ENCODE data around the gene KLF17. TPM values are rescaled to one million over a fixed set of nuclear protein-coding genes. Genes with fewer than 3 reads are reported as not detected.

The KLF17 gene
- total RNA-seq, 1 donor from 2014 or later, result 0.41 TPM

DNA sequence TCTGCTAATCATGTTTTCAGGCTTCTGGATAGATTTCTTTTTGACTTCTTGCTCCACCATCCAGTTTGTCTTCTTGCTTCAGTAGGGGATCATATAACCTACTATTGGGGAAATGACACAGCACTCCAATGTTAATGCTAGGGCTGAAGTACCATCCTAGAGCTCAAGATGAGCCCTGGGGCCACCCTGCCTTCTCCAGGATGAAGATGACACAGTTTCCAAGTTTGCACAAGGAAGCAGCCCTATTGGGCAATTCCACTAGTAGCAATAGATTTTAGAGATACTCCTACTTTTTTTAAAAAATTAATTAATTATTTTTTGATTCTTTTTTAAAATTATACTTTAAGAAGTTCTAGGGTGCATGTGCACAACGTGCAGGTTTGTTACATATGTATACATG is 34.1 kb downstream of the KLF17 start:
- DNase-seq, result no peak

DNA sequence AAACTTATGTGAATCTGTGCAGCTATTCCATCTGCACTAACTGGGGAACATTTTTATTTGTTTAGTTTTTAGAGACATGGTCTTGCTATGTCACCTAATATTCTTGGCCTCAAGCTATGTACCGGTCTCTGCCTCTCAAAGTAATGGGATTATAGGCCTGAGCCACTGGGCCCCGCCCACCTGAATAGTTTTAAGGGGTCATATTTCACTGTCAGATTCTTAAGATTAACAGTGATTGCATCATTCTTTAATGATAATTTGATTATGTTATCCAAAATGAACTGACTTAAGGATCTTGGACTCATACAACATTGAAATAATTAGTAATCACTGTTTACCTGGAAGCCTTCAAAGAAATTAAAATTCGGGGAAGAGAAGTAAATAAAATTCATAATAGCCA is 35.4 kb downstream of the KLF17 start:
- DNase-seq, result peak; percentile 9

DNA sequence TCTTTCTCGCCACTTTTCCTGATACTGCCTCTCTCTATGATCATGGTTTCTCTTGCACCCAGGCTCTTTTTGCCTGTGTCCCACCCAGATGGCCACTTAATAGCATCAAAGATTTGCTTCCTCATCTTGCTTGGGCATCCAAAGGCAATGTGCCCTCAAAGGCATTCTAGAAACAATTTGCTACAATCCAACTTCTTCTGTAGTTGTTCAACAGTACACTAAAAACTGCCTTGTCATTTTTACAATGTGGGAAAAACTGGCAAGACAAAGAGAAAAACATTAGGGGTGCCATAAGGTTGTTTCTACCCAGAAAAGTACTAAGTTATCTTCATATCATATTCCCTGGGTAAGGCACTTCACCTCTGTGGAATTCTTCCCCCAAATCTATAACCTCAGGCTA is 39.3 kb downstream of the KLF17 start:
- DNase-seq, result no peak

DNA sequence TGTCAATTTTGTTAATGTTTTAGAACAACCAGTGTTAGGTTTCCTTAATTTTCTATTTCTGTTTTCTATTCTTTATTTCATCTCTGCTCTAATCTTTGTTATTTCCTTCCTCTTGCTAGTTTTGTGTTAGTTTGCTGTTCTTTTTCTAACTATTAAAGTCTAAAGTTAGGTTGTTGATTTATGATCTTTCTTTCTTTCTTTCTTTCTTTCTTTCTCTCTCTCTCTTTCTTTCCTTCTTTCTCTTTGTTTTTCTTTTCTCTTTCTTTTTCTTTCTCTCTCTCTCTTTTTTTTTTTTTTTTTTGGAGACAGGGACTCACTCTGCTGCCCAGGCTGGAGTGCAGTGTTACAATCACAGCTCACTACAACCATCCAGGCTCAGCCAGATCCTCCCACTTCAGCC is 40.2 kb downstream of the KLF17 start:
- DNase-seq, result no peak

DNA sequence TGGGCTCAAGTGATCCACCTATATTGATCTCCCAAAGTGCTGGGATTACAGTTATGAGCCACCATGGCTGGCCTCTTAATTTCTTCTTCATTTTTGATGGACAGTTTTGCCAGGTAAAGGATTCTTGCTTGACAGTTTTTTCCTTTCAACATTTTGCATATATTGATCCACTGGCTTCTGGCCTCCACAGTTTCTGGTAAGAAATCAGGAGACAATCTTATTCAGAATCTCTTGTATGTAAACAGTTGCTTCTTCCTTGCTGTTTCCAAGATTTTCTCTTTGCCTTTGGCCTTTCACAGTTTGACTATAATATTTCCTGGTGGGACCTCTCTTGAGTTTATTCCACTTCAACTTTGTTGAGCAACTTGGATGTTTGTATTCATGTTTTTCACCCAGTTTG is 42.9 kb downstream of the KLF17 start:
- DNase-seq, result no peak

DNA sequence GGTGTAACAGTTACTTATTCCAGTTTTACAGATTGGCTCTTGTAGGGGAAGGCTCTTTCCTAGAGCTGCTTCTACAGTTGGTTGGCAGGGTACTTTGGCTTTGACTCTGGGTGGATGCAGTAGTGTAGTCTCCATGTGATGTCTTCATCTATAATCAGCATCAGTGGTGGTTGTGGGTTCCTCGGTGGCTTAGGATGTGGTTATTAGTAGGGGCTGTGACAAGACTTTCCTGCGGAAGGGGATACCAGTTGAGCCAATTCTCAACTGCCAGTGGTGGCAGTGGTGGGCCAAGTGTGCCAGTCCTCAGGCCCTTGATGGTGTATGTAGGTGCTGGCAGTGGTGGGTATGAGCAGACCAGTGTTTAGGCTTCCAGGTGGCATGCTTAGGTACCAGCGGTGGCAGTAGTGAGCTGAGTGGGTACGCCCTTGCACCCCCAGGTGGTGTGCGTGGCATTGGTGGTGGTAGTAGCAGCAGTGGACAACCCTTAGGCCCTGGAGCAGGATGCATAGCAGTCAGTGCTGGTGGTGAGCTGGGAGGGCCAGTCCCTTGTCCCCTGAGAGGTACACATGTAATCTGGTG is 50.0 kb downstream of the KLF17 start:
- DNase-seq, result no peak

DNA sequence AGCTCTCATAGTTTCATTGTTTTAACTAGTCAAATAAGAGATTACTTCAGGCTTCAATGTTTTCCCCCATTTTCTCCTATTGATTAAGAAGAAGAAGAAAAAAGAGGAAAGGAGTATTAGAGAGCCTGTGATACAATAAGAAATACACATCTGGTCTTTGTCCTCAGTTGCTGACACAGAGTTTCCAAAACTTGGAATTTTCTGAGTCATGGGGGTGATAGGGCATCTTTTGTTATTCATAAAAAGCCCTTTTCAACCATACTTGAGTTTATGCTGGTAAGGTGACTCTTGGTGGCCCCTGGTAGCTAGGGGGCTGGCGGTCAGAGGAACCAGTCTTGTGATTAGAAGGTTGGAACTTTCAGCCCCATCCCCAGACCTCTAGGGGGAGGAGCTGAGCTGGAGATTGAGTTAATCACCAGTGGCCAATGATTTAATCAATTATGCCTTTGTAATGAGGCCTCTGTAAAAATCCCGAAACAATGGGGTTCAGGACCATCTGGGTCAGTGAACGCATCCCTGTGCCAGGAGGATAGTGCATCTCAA is 51.7 kb downstream of the KLF17 start:
- no peak for DNase-seq

DNA sequence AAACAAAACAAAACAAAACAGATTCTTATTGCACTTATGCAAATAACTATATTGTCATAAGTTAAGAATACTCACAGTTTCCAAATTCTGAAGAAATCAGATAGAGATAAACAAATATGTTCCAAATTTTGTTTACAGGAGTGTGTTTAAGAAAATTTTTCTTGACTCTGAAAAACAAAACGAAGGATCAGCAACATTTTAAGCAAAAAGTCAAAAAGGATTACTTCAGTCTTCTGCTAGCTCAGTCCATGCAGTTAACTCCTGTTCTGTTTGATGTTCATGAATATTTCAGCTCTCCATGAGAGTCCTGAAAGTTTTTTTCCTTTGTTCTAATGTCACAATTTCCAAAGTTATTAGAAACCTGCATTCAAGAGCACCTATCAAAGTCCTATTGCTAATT is 56.0 kb downstream of the KLF17 start:
- DNase-seq, result no peak

Small RNAs within 50 kb of the gene (small RNA-seq; reads per million reads assigned to genes)
- gene AL035417.1 (ENCODE audit: low replicate concordance) (not detected), gene OOSP1P1 (ENCODE audit: low replicate concordance) (not detected), gene RF00019 (ENCODE audit: low replicate concordance) (not detected), gene RN7SL479P (ENCODE audit: low replicate concordance) (not detected)

Other genes with a start within 250 kb of the KLF17 start
- gene ARTN, start 185.0 kb upstream of the KLF17 start, total RNA-seq, result 0.82 TPM
- gene IPO13, start 171.9 kb upstream of the KLF17 start, total RNA-seq, result 25.4 TPM
- 12.2 TPM for gene DPH2, start 148.8 kb upstream of the KLF17 start, total RNA-seq
- gene ATP6V0B, start 143.9 kb upstream of the KLF17 start, total RNA-seq, result 27.6 TPM
- 19.6 TPM for gene B4GALT2, start 139.6 kb upstream of the KLF17 start, total RNA-seq
- gene CCDC24, start 127.2 kb upstream of the KLF17 start, total RNA-seq, result 3.2 TPM
- gene SLC6A9, start 87.4 kb upstream of the KLF17 start, total RNA-seq, result 3.7 TPM
- not detected for gene KLF18, start 22.8 kb downstream of the KLF17 start, total RNA-seq
- gene DMAP1, start 94.7 kb downstream of the KLF17 start, total RNA-seq, result 35.6 TPM
- gene ERI3, start 236.4 kb downstream of the KLF17 start, total RNA-seq, result 57.1 TPM